ENCODE results near the gene ATOH8. TPM values are rescaled to one million over a fixed set of nuclear protein-coding genes. Genes with fewer than 3 reads are reported as not detected.

Gene ATOH8
- polyA plus RNA-seq, 1 donor (not counting 4 experiments of a cell fraction or from before 2014, with no cell fraction given) = not detected

DNA sequence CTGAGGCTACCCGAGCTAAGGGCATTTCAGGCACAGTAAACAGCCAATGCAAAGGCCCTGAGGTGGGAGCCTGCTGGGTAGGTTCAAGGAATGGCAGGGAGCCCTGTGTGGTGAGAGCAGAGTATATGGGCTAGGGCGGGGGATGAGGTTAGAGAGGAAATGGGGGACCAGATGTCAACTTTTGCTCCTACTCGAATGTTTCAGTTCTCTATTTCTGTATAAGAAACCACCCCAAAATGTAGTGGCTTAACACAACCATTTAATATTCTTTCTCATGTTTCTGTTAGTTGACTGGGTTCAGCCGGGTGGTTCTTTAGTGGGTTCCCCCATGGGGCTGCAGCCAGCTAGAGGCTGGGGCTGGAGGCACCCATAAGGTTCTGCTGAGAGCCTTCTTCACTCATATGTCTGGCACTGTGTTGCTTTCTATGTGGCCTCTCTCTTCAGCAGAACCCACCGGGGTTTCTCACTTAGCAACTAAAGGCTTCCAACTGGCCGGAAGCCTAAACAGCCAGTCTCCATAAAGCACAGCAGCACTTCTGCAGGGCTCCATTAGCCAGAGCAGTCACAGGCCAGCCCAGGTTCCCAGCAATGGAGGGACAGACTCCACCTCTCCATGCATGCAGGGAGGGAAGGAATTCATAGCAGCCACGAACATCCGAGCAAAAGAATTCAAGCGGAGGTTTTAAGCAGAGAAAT lies 5.6 kb upstream of the ATOH8 start:
- no peaks in the 10 kb centered on the region for H3K4me1 ChIP-seq (ENCODE audit: control insufficient read depth, extremely low read depth, insufficient read depth, low read length)
- no peaks in the 10 kb centered on the region for H3K79me2 ChIP-seq (ENCODE audit: control insufficient read depth, insufficient read depth, low read length)
- DNase-seq (ENCODE audit: low read depth, low spot score) (no peak), FAIRE-seq (no peak)
- H3K4me3 ChIP-seq (ENCODE audit: control insufficient read depth in 2 of 3, extremely low read depth in 1 of 3, insufficient read depth in 2 of 3, low read depth in 1 of 3, low read length in 3 of 3) = no peak overlapping the region
- peaks cover 73% of the 10 kb centered on the region for H3K27me3 ChIP-seq (ENCODE audit: control insufficient read depth, extremely low read depth, insufficient read depth, low read length)
- no peak overlapping the region for H2AFZ ChIP-seq (ENCODE audit: control insufficient read depth, low read length)
- dilution Hi-C loops (cut with MboI; ENCODE audit: extremely low pct_ligation_motif_present, low sequenced_read_pairs) = no loop called here
- no peaks in the 10 kb centered on the region for H3K9me1 ChIP-seq (ENCODE audit: control insufficient read depth, extremely low read depth, insufficient read depth, low read length)
- no peak overlapping the region for H3K4me2 ChIP-seq (ENCODE audit: control insufficient read depth, extremely low read depth, insufficient read depth, low read depth, low read length)
- peaks cover 13% of the 10 kb centered on the region for H4K20me1 ChIP-seq (ENCODE audit: control insufficient read depth, extremely low read depth, insufficient read depth, low read length)
- no peak for TF ChIP-seq CTCF (optimal IDR thresholded peaks at IDR 0.05 in 1 of 3, IDR thresholded peaks at IDR 0.05 in 1 of 3, conservative IDR thresholded peaks at IDR 0.05 in 1 of 3; ENCODE audit: extremely low read depth in 1 of 3, insufficient read depth in 2 of 3, low read length in 3 of 3)
- no peak for TF ChIP-seq EZH2 (IDR thresholded peaks at IDR 0.05; ENCODE audit: low read length)
- H3K9ac ChIP-seq (ENCODE audit: control insufficient read depth, extremely low read depth, insufficient read depth, low read length) = no peak overlapping the region
- H3K36me3 ChIP-seq (ENCODE audit: control insufficient read depth in 2 of 2, extremely low read depth in 1 of 2, insufficient read depth in 2 of 2, low read length in 2 of 2) = no peaks in the 10 kb centered on the region
- no peaks in the 10 kb centered on the region for H3K9me3 ChIP-seq (ENCODE audit: control insufficient read depth, low read depth, low read length)
- no peak overlapping the region for H3K27ac ChIP-seq (ENCODE audit: control insufficient read depth, insufficient read depth, low read length)

DNA sequence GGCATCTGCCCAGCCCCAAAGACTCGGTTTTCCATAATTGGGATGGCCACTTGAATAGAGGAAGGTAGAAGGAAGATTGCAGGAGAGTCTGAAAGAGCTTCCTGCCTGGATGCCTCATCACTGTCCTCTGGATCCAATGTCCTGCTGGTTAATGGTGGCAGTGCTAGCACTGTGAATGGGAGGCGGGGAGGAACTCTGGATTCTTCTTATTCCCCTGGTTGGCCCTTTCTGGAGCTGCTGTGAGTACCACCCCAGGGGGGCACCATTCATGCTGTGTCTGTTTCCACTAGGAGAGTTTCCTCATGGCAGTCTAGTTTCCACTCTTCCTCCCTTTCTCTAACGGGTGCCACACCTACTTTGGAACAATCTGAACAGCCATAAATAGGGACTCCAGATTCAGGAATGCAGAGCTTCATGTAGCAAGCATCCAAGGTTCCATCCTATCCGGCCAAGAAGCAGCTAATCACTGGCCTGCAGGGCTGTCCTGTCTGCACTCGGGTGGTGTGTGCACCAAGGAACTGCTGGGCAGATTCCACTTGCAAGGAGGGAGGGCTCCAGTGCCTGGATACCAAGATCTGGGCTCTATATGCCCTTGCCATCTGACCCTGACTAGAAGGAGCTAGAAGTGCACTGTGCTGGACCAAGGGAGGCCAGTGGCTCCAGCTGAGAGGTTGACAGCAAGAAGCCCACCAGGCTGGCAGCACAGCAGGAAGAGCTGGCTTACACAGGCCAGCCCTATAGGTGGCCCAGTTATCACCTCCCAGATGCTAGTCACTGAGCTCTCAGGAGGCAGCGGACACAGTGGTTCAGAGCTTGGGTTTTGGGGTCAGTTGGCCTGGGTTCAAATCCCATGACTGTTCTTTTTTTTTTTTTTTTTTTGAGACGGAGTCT lies 4.6 kb upstream of the ATOH8 start:
- Histone ChIP-seq H2AFZ (ENCODE audit: control insufficient read depth, low read length) (no peak overlapping the region), H3K27me3 (ENCODE audit: control insufficient read depth, extremely low read depth, insufficient read depth, low read length) (peaks cover 73% of the 10 kb centered on the region), H4K20me1 (ENCODE audit: control insufficient read depth, extremely low read depth, insufficient read depth, low read length) (peaks cover 13% of the 10 kb centered on the region), H3K4me3 (ENCODE audit: control insufficient read depth in 2 of 3, extremely low read depth in 1 of 3, insufficient read depth in 2 of 3, low read depth in 1 of 3, low read length in 3 of 3) (no peak overlapping the region), H3K9me1 (ENCODE audit: control insufficient read depth, extremely low read depth, insufficient read depth, low read length) (no peaks in the 10 kb centered on the region), H3K27ac (ENCODE audit: control insufficient read depth, insufficient read depth, low read length) (no peak overlapping the region), H3K4me1 (ENCODE audit: control insufficient read depth, extremely low read depth, insufficient read depth, low read length) (peaks cover 5% of the 10 kb centered on the region), H3K79me2 (ENCODE audit: control insufficient read depth, insufficient read depth, low read length) (no peaks in the 10 kb centered on the region), H3K36me3 (ENCODE audit: control insufficient read depth in 2 of 2, extremely low read depth in 1 of 2, insufficient read depth in 2 of 2, low read length in 2 of 2) (no peaks in the 10 kb centered on the region), H3K9me3 (ENCODE audit: control insufficient read depth, low read depth, low read length) (no peaks in the 10 kb centered on the region), H3K9ac (ENCODE audit: control insufficient read depth, extremely low read depth, insufficient read depth, low read length) (no peak overlapping the region), H3K4me2 (ENCODE audit: control insufficient read depth, extremely low read depth, insufficient read depth, low read depth, low read length) (no peak overlapping the region)
- dilution Hi-C loops (cut with MboI; ENCODE audit: extremely low pct_ligation_motif_present, low sequenced_read_pairs) = no loop called here
- TF ChIP-seq CTCF (optimal IDR thresholded peaks at IDR 0.05 in 1 of 3, IDR thresholded peaks at IDR 0.05 in 1 of 3, conservative IDR thresholded peaks at IDR 0.05 in 1 of 3; ENCODE audit: extremely low read depth in 1 of 3, insufficient read depth in 2 of 3, low read length in 3 of 3) (no peak), EZH2 (IDR thresholded peaks at IDR 0.05; ENCODE audit: low read length) (no peak)
- DNase-seq (ENCODE audit: low read depth, low spot score) (no peak), FAIRE-seq (no peak)
